Activated CD8-positive, alpha-beta T cell treated with anti-CD3 and anti-CD28 coated beads for 36 hours (primary cell): ENCODE data around the gene STARD9. TPM values are rescaled to one million over a fixed set of nuclear protein-coding genes. Genes with fewer than 3 reads are reported as not detected.

ENCODE experiments used
- ATAC-seq: fragments of 200-7000 bp; cut with Tn5 transposase; one replicate; pipeline ENCODE4 v1.10.0; 2021; ENCODE audit warnings: mild to moderate bottlenecking, moderate library complexity
- CTCF ChIA-PET: fragments of 350-600 bp; sonication (Branson Sonifier 250); formaldehyde crosslinking; loops from one replicate; lab custom pipeline; 2021; ENCODE audit warnings: antibody characterized with exemption; lab: Charles Lee
- POLR2A ChIA-PET: fragments of 350-600 bp; sonication (Branson Sonifier 250); formaldehyde crosslinking; loops from one replicate; lab custom pipeline; 2021; ENCODE audit warnings: antibody characterized with exemption; lab: Charles Lee
- DNase-seq: peaks from one replicate; pipeline ENCODE4 v3.0.0-alpha.2; 2020
- H3K27ac Mint-ChIP-seq: one replicate; pipeline ENCODE4 v1.8.0; 2021; ENCODE audit warnings: mild to moderate bottlenecking, mixed read lengths
- H3K27me3 Mint-ChIP-seq: one replicate; pipeline ENCODE4 v1.8.0; 2021; ENCODE audit warnings: mixed read lengths
- H3K36me3 Mint-ChIP-seq: one replicate; pipeline ENCODE4 v1.8.0; 2021; ENCODE audit warnings: low read depth, mixed read lengths
- H3K4me1 Mint-ChIP-seq: one replicate; pipeline ENCODE4 v1.8.0; 2021; ENCODE audit warnings: low read depth, mixed read lengths
- H3K4me3 Mint-ChIP-seq: one replicate; pipeline ENCODE4 v1.8.0; 2021; ENCODE audit warnings: mild to moderate bottlenecking, moderate library complexity, mixed read lengths
- H3K9me3 Mint-ChIP-seq: one replicate; pipeline ENCODE4 v1.8.0; 2021; ENCODE audit warnings: mixed read lengths
- CTCF ChIP-seq: fragments of 200-600 bp; IDR thresholded peaks from one replicate; pipeline ENCODE4 v1.8.0; 2022; ENCODE audit warnings: antibody characterized with exemption, mild to moderate bottlenecking
- intact Hi-C: fragments of 100-400 bp; cut with micrococcal nuclease; formaldehyde crosslinking; loops from one replicate; pipeline ENCODE4 v1.10.0; 2022
- total RNA-seq, 2 experiments: library from RNA; stranded (reverse); gene quantifications; one replicate each; pipeline ENCODE4 v1.2.3, GENCODE V29; 2021

Gene STARD9
- total RNA-seq, 2 experiments from 2014 or later, result 4.8 to 6.4 TPM

GRCh38 chr15:42621386-42621785, 46.0 kb downstream of the STARD9 start:
- intact Hi-C loops, result no loop called here
- no peak for ATAC-seq
- CTCF ChIA-PET, result interaction anchor here (0.8 to 2.5 kb wide), 2 partner anchors 10 to 13 kb away, joined by 3 to 6 read pairs; no protein-coding TSS in a partner anchor
- POLR2A ChIA-PET, result interaction anchor here (1.3 kb wide), 1 partner anchor 46 kb away, joined by 3 read pairs; the partner anchor contains the start of gene STARD9
- Mint-ChIP-seq H3K27ac (no peak overlapping the region), H3K4me3 (no peak overlapping the region), H3K9me3 (no peaks in the 10 kb centered on the region), H3K36me3 (no peaks in the 10 kb centered on the region), H3K27me3 (no peaks in the 10 kb centered on the region), H3K4me1 (peaks cover 3% of the 10 kb centered on the region)
- no peak for DNase-seq
- no peak for TF ChIP-seq CTCF

GRCh38 chr15:42621996-42622925, 46.9 kb downstream of the STARD9 start:
- H3K4me1 Mint-ChIP-seq, result peaks cover 3% of the 10 kb centered on the region
- no peaks in the 10 kb centered on the region for H3K9me3 Mint-ChIP-seq
- no peaks in the 10 kb centered on the region for H3K36me3 Mint-ChIP-seq
- intact Hi-C loops, result no loop called here
- no peak overlapping the region for H3K27ac Mint-ChIP-seq
- no peak overlapping the region for H3K4me3 Mint-ChIP-seq
- CTCF ChIA-PET, result interaction anchor here (0.8 to 2.5 kb wide), 2 partner anchors 9 to 14 kb away, joined by 3 to 6 read pairs; no protein-coding TSS in a partner anchor
- no peaks in the 10 kb centered on the region for H3K27me3 Mint-ChIP-seq
- TF ChIP-seq CTCF, result no peak
- ATAC-seq (no peak), DNase-seq (no peak)
- POLR2A ChIA-PET, result interaction anchor here (1.3 kb wide), 1 partner anchor 47 kb away, joined by 3 read pairs; the partner anchor contains the start of gene STARD9

- no peak for TF ChIP-seq CTCF
- H3K4me3 Mint-ChIP-seq, result no peak overlapping the region
- CTCF ChIA-PET, result interaction anchor here (1.2 kb wide), 1 partner anchor 57 kb away, joined by 3 read pairs; no protein-coding TSS in a partner anchor
These were observed 48.5 kb downstream of the STARD9 start for GRCh38 chr15:42623951-42624350.

GRCh38 chr15:42627485-42627884, 52.1 kb downstream of the STARD9 start:
- Mint-ChIP-seq H3K27ac (no peak overlapping the region), H3K9me3 (no peaks in the 10 kb centered on the region), H3K27me3 (no peaks in the 10 kb centered on the region), H3K4me1 (no peaks in the 10 kb centered on the region), H3K36me3 (peaks cover 2% of the 10 kb centered on the region), H3K4me3 (no peak overlapping the region)
- intact Hi-C loops, result no loop called here
- ChIA-PET POLR2A (no interaction called here), CTCF (no interaction called here)
- no peak for TF ChIP-seq CTCF
- DNase-seq (no peak), ATAC-seq (no peak)

More at GRCh38 chr15:42623951-42624350, 48.5 kb downstream of the STARD9 start:
- Mint-ChIP-seq H3K36me3 (no peaks in the 10 kb centered on the region), H3K4me1 (peaks cover 3% of the 10 kb centered on the region), H3K9me3 (no peaks in the 10 kb centered on the region), H3K27ac (no peak overlapping the region), H3K27me3 (no peaks in the 10 kb centered on the region)
- intact Hi-C loops, result no loop called here
- POLR2A ChIA-PET, result no interaction called here
- ATAC-seq (no peak), DNase-seq (no peak)

DNA sequence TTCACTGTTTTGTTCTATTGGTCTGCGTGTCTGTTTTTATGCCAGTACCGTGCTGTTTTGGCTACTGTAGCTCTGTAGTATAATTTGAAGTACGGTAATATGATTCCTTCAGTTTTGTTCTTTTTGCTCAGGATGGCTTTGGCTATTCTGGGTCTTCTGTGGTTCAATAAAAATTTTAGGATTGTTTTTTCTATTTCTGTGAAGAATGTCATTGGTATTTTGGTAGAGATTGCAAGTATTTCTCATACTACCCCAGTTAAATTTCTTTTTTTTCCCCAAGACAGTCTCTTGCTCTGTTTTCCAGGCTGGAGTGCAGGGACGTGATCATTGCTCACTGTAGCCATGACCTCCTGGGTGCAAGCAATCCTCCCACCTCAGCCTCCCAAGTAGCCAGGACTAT, 53.4 kb downstream of the STARD9 start:
- H3K27me3 Mint-ChIP-seq, result no peaks in the 10 kb centered on the region
- peaks cover 2% of the 10 kb centered on the region for H3K36me3 Mint-ChIP-seq
- ChIA-PET CTCF (no interaction called here), POLR2A (no interaction called here)
- no peak for ATAC-seq
- no peak overlapping the region for H3K27ac Mint-ChIP-seq
- no peaks in the 10 kb centered on the region for H3K4me1 Mint-ChIP-seq
- no peak for DNase-seq
- TF ChIP-seq CTCF, result no peak
- no peaks in the 10 kb centered on the region for H3K9me3 Mint-ChIP-seq
- H3K4me3 Mint-ChIP-seq, result no peak overlapping the region
- intact Hi-C loops, result no loop called here
